GM19240 (cell line): ENCODE results near the gene SRSF1.
"Not testable (repeated sequence)": the region's sequence is repeated elsewhere in the genome, so short reads cannot be mapped to it uniquely, and the experiment has no call there.

Experiments
- DNase-seq: peaks from one replicate; pipeline ENCODE4 v3.0.0; 2011; ENCODE audit warnings: low spot score; ENCODE audit not compliant: insufficient read length

SRSF1 gene

GRCh38 chr17:58006924-58007780 is at the start of gene SRSF1:
TSS of gene SRSF1 (minus strand) at chr17:58007246. CDS start at chr17:58007137, 109 bp downstream.
- DNase-seq: peak; percentile 84

GRCh38 chr17:58056476-58056875 is 49.4 kb upstream of the SRSF1 start:
- no peak for DNase-seq

- DNase-seq: no peak
Observed at GRCh38 chr17:58054641-58055040, 47.6 kb upstream of the SRSF1 start.

- no peak for DNase-seq
Observed at GRCh38 chr17:58052945-58053715, 46.1 kb upstream of the SRSF1 start.

GRCh38 chr17:58052407-58052806 is 45.4 kb upstream of the SRSF1 start:
- no peak for DNase-seq

GRCh38 chr17:58051468-58051867 is 44.4 kb upstream of the SRSF1 start:
- DNase-seq: no peak

- DNase-seq: no peak
Observed at GRCh38 chr17:58050966-58051365, 43.9 kb upstream of the SRSF1 start.

- DNase-seq: no peak
Observed at GRCh38 chr17:58049533-58049932, 42.5 kb upstream of the SRSF1 start.

GRCh38 chr17:58047376-58048150 is 40.5 kb upstream of the SRSF1 start:
- DNase-seq: no peak

- DNase-seq: no peak
Observed at GRCh38 chr17:58046239-58047094, 39.4 kb upstream of the SRSF1 start.

- DNase-seq: not testable (repeated sequence)
Observed at GRCh38 chr17:58044256-58044655, 37.2 kb upstream of the SRSF1 start.

GRCh38 chr17:58043221-58044181 is 36.5 kb upstream of the SRSF1 start:
- DNase-seq: no peak

- no peak for DNase-seq
Observed at GRCh38 chr17:58041161-58041560, 34.1 kb upstream of the SRSF1 start.

GRCh38 chr17:58040386-58040785 is 33.3 kb upstream of the SRSF1 start:
- no peak for DNase-seq

- DNase-seq: no peak
Observed at GRCh38 chr17:58039975-58040374, 32.9 kb upstream of the SRSF1 start.

GRCh38 chr17:58032691-58033415 is 25.8 kb upstream of the SRSF1 start:
- DNase-seq: no peak

- DNase-seq: no peak
Observed at GRCh38 chr17:58028578-58028977, 21.5 kb upstream of the SRSF1 start.

GRCh38 chr17:58020401-58020800 is 13.4 kb upstream of the SRSF1 start:
- no peak for DNase-seq

GRCh38 chr17:58019521-58019920 is 12.5 kb upstream of the SRSF1 start:
- DNase-seq: no peak
